Memory B cell (primary cell): Measurements from ENCODE around the gene TMEM143.

Source experiments
- ATAC-seq: fragments of 150-1000 bp; cut with Tn5 transposase; 2 replicates; pipeline ENCODE4 v1.10.0; 2021; ENCODE audit warnings: low read depth, mild to moderate bottlenecking, moderate library complexity
- DNase-seq, 2 donors: peaks; one replicate each; pipeline ENCODE4 v3.0.0; 2022; ENCODE audit warnings: low spot score in 2 of 2
- H3K27ac Mint-ChIP-seq: one replicate; pipeline ENCODE4 v1.8.0; 2022; ENCODE audit warnings: mild to moderate bottlenecking, moderate library complexity, mixed read lengths
- H3K27me3 Mint-ChIP-seq: one replicate; pipeline ENCODE4 v1.8.0; 2022; ENCODE audit warnings: mixed read lengths
- H3K36me3 Mint-ChIP-seq: one replicate; pipeline ENCODE4 v1.8.0; 2022; ENCODE audit warnings: mild to moderate bottlenecking, mixed read lengths
- H3K4me1 Mint-ChIP-seq: one replicate; pipeline ENCODE4 v1.8.0; 2022; ENCODE audit warnings: mixed read lengths
- H3K4me3 Mint-ChIP-seq: one replicate; pipeline ENCODE4 v1.8.0; 2022; ENCODE audit warnings: mild to moderate bottlenecking, moderate library complexity, mixed read lengths
- H3K9me3 Mint-ChIP-seq: one replicate; pipeline ENCODE4 v1.8.0; 2022; ENCODE audit warnings: mixed read lengths

Gene TMEM143

GRCh38 chr19:48363810-48364597, at the start of gene TMEM143, which contains the start of gene SYNGR4:
TMEM143 (minus strand) TSS chr19:48363940; CDS start chr19:48363920, 20 bp downstream.
SYNGR4 (plus strand) TSS chr19:48364367; CDS start chr19:48365843, 1,476 bp downstream.
- no peaks in the 10 kb centered on the region for H3K9me3 Mint-ChIP-seq
- peak within 1 kb of the TSS; percentile 73 for H3K4me3 Mint-ChIP-seq
- peaks cover 11% of the 10 kb centered on the region for H3K4me1 Mint-ChIP-seq
- H3K27ac Mint-ChIP-seq, result peak within 1 kb of the TSS; percentile 69
- DNase-seq, result peak; percentile 94 to 98
- H3K36me3 Mint-ChIP-seq, result peaks cover 2% of the 10 kb centered on the region
- H3K27me3 Mint-ChIP-seq, result no peaks in the 10 kb centered on the region
- peak; percentile 81 for ATAC-seq

GRCh38 chr19:48405850-48406249, 42.1 kb upstream of the TMEM143 start:
- no peak for ATAC-seq
- Mint-ChIP-seq H3K27ac (no peak overlapping the region), H3K4me3 (no peak overlapping the region), H3K4me1 (peaks cover 5% of the 10 kb centered on the region), H3K27me3 (peaks cover 24% of the 10 kb centered on the region), H3K9me3 (peaks cover 3% of the 10 kb centered on the region), H3K36me3 (peaks cover 4% of the 10 kb centered on the region)
- no peak for DNase-seq

- DNase-seq, result no peak
- peaks cover 5% of the 10 kb centered on the region for H3K4me1 Mint-ChIP-seq
- H3K27me3 Mint-ChIP-seq, result peaks cover 20% of the 10 kb centered on the region
- no peak for ATAC-seq
- H3K4me3 Mint-ChIP-seq, result no peak overlapping the region
- peaks cover 4% of the 10 kb centered on the region for H3K36me3 Mint-ChIP-seq
- no peak overlapping the region for H3K27ac Mint-ChIP-seq
- H3K9me3 Mint-ChIP-seq, result peaks cover 3% of the 10 kb centered on the region
Observed at GRCh38 chr19:48405010-48405659, 41.4 kb upstream of the TMEM143 start.

- Mint-ChIP-seq H3K27me3 (peaks cover 15% of the 10 kb centered on the region), H3K4me1 (peaks cover 14% of the 10 kb centered on the region), H3K27ac (no peak overlapping the region), H3K9me3 (peaks cover 4% of the 10 kb centered on the region), H3K4me3 (no peak overlapping the region), H3K36me3 (peaks cover 4% of the 10 kb centered on the region)
- DNase-seq (no peak), ATAC-seq (peak; percentile 71)
Observed at GRCh38 chr19:48403606-48404005, 39.9 kb upstream of the TMEM143 start.

- H3K27ac Mint-ChIP-seq, result peak overlapping the region; percentile 9
- no peak overlapping the region for H3K4me3 Mint-ChIP-seq
- peaks cover 26% of the 10 kb centered on the region for H3K4me1 Mint-ChIP-seq
- peaks cover 9% of the 10 kb centered on the region for H3K36me3 Mint-ChIP-seq
- ATAC-seq, result no peak
- H3K9me3 Mint-ChIP-seq, result peaks cover 3% of the 10 kb centered on the region
- DNase-seq, result no peak
- peaks cover 16% of the 10 kb centered on the region for H3K27me3 Mint-ChIP-seq
Observed at GRCh38 chr19:48401287-48401686, 37.5 kb upstream of the TMEM143 start.

GRCh38 chr19:48400018-48400742, 36.4 kb upstream of the TMEM143 start:
- no peak for DNase-seq
- Mint-ChIP-seq H3K4me1 (peaks cover 35% of the 10 kb centered on the region), H3K27ac (no peak overlapping the region), H3K36me3 (peaks cover 8% of the 10 kb centered on the region), H3K9me3 (peaks cover 3% of the 10 kb centered on the region), H3K27me3 (peaks cover 22% of the 10 kb centered on the region), H3K4me3 (peak overlapping the region; percentile 9)
- peak; percentile 20 for ATAC-seq

GRCh38 chr19:48398375-48399235, 34.9 kb upstream of the TMEM143 start:
- ATAC-seq (peak; percentile 76), DNase-seq (peak; percentile 78 to 85)
- peaks cover 3% of the 10 kb centered on the region for H3K9me3 Mint-ChIP-seq
- H3K4me3 Mint-ChIP-seq, result peak overlapping the region; percentile 87
- peaks cover 8% of the 10 kb centered on the region for H3K36me3 Mint-ChIP-seq
- peaks cover 30% of the 10 kb centered on the region for H3K27me3 Mint-ChIP-seq
- H3K4me1 Mint-ChIP-seq, result peaks cover 44% of the 10 kb centered on the region
- peak overlapping the region; percentile 64 for H3K27ac Mint-ChIP-seq

- Mint-ChIP-seq H3K4me3 (peak overlapping the region; percentile 87), H3K4me1 (peaks cover 41% of the 10 kb centered on the region), H3K27me3 (peaks cover 30% of the 10 kb centered on the region), H3K36me3 (peaks cover 8% of the 10 kb centered on the region), H3K27ac (peak overlapping the region; percentile 64), H3K9me3 (peaks cover 3% of the 10 kb centered on the region)
- DNase-seq (no peak), ATAC-seq (no peak)
Observed at GRCh38 chr19:48398102-48398374, 34.3 kb upstream of the TMEM143 start.

GRCh38 chr19:48397263-48398101, 33.7 kb upstream of the TMEM143 start:
- DNase-seq (no peak), ATAC-seq (no peak)
- peaks cover 3% of the 10 kb centered on the region for H3K9me3 Mint-ChIP-seq
- peaks cover 45% of the 10 kb centered on the region for H3K4me1 Mint-ChIP-seq
- peak overlapping the region; percentile 87 for H3K4me3 Mint-ChIP-seq
- H3K36me3 Mint-ChIP-seq, result peaks cover 8% of the 10 kb centered on the region
- H3K27ac Mint-ChIP-seq, result peak overlapping the region; percentile 64
- H3K27me3 Mint-ChIP-seq, result peaks cover 32% of the 10 kb centered on the region

GRCh38 chr19:48396824-48397176, 33.1 kb upstream of the TMEM143 start:
- peaks cover 32% of the 10 kb centered on the region for H3K27me3 Mint-ChIP-seq
- H3K4me1 Mint-ChIP-seq, result peaks cover 48% of the 10 kb centered on the region
- no peak overlapping the region for H3K27ac Mint-ChIP-seq
- DNase-seq, result no peak
- no peak overlapping the region for H3K4me3 Mint-ChIP-seq
- H3K36me3 Mint-ChIP-seq, result peaks cover 8% of the 10 kb centered on the region
- peaks cover 3% of the 10 kb centered on the region for H3K9me3 Mint-ChIP-seq
- ATAC-seq, result no peak

- Mint-ChIP-seq H3K27ac (no peak overlapping the region), H3K36me3 (peaks cover 8% of the 10 kb centered on the region), H3K27me3 (peaks cover 32% of the 10 kb centered on the region), H3K9me3 (peaks cover 3% of the 10 kb centered on the region), H3K4me3 (no peak overlapping the region), H3K4me1 (peaks cover 51% of the 10 kb centered on the region)
- DNase-seq, result no peak
- no peak for ATAC-seq
Observed at GRCh38 chr19:48396016-48396823, 32.5 kb upstream of the TMEM143 start.

GRCh38 chr19:48395499-48395898, 31.8 kb upstream of the TMEM143 start:
- peaks cover 32% of the 10 kb centered on the region for H3K27me3 Mint-ChIP-seq
- peak overlapping the region; percentile 30 for H3K4me3 Mint-ChIP-seq

More at GRCh38 chr19:48395499-48395898, 31.8 kb upstream of the TMEM143 start:
- H3K9me3 Mint-ChIP-seq, result peaks cover 3% of the 10 kb centered on the region
- no peak for DNase-seq
- peaks cover 8% of the 10 kb centered on the region for H3K36me3 Mint-ChIP-seq
- H3K27ac Mint-ChIP-seq, result no peak overlapping the region
- no peak for ATAC-seq
- peaks cover 54% of the 10 kb centered on the region for H3K4me1 Mint-ChIP-seq
